NCI-H510A treated with DMSO at 0.1 percent for 48 hours (cell line): ENCODE results near the gene PALD1.

Experiments
- DNase-seq: peaks from one replicate; lab custom pipeline; 2025; lab: John Stamatoyannopoulos, UW

Gene PALD1

DNA sequence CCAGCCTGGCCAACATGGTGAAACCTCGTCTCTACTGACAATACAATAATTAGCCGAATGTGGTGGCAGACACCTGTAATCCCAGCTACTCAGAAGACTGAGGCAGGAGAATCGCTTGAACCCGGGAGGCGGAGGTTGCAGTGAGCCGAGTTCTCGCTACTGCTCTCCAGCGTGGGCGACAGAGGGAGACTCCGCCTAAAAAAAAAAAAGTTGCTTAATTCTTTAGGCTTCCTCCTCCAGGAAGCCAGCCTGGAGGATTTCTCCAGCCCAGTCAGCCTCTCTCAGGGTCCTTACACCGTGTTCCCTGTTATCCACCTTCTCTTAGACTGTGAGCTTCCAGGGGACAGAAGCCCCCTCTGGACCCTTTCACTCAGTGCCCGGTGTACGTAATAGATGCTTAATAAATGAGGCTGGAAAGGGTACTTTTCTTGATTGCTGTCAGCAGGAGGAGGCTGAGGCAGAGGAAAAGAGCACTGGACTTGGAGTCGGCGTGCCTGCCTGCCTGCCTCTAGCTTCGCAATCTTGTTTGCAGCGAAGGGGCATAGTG lies 20.7 kb upstream of the PALD1 start:
- DNase-seq: no peak

DNA sequence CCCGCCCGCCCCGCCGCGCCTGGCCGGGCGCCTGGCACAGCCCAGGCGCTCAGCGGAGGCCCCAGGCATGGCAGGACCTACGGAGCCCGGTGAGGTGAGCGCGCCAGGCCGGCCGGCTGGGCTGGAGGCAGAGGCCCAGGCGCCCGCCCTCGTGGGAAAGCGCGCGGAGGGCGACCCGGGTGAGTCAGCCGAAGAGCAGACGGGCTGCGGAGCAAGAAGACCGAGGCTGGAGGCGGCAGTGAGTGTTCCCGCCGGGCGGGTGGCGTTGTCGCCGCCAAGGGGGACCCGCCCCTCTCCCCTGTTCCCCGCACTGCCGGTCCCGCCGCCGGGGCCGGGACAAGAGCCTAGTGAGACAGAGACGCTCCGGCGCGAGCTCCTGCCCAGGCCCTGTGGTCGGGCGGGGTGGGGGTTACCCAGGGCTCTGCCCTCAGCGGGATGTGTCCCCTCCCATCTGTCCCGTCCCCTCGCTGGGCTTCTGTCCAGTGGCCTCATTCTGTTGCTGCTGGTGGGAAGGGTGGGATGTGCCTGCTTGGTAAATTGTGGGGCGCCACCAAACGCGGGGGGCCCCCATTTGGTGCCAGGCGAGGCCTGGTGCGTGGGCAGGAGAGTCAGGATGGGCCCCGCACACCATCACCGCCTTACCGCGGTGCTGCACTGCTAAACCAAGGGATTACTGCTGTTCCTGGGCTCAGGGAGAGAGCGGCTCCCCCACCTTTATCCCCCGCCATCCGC lies 20.1 kb upstream of the PALD1 start:
- DNase-seq: no peak

GRCh38 chr10:70459061-70459773 lies 19.4 kb upstream of the PALD1 start:
- no peak for DNase-seq

GRCh38 chr10:70459774-70460490 lies 18.6 kb upstream of the PALD1 start:
- no peak for DNase-seq

DNA sequence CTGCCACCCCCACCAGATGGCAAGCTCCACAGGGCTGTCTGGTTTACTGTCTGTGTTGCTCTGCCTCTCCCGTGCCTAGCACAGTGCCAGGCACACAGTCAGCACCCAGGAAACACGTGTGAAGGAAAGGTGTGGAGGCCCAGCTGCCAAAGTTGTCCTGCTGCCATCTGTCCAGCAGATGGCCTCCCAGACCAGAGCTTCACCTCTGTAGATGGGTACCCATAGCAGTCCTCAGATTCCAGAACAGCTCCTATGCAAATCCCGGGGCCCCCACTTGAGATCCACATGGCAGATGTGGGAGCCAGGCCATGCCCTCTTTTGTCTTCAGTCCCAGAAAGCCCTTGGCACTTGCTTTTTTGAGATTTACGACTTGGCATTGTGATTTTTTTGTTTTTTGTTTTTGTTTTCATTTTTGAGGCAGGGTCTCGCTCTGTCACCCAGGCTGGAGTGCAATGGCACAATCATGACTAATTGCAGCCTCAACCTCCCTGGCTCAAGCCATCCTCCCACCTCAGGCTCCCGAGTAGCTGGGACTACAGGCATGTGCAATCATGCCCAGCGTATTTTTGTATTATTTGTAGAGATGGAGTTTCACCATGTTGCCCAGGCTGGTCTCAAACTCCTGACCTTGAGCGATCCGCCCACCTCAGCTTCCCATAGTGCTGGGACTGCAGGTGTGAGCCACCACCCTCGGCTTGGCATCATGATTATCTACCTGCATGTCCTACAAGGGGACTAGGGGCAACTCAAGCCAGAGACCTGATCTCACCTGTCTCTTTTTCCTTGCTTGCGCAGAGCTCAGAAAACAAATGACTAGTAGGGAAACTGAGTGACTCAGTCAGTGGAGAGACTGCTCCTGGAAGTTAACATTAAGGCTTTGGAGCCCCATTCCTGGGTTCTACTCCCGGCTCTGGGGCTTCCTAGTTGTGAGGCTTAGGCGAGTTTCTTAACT lies 16.9 kb upstream of the PALD1 start:
- peak; percentile 52 for DNase-seq

GRCh38 chr10:70462349-70462984 lies 16.1 kb upstream of the PALD1 start:
- no peak for DNase-seq

DNA sequence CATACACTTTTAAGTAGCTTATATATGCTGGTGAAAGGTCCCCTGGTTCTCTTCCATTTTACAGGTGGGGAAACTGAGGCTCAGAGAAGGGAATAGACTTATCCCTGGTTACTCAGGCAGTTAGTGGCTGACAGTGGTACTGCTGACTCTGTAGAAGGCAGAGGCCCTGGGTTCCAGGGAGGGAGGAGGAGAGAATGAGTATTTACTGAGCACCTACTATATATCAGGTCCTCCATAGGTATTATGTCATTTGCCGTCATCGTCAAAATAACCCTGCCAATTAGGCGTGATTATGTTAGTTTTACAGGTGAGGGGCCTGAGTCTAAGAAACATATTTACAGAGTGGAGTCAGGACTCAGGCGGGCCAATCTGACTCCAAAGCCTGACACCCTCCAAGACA lies 13.3 kb upstream of the PALD1 start:
- no peak for DNase-seq

- DNase-seq: no peak
These were observed 12.7 kb upstream of the PALD1 start for GRCh38 chr10:70465832-70466231.

- no peak for DNase-seq
These were observed 11.6 kb upstream of the PALD1 start for GRCh38 chr10:70466951-70467350.

DNA sequence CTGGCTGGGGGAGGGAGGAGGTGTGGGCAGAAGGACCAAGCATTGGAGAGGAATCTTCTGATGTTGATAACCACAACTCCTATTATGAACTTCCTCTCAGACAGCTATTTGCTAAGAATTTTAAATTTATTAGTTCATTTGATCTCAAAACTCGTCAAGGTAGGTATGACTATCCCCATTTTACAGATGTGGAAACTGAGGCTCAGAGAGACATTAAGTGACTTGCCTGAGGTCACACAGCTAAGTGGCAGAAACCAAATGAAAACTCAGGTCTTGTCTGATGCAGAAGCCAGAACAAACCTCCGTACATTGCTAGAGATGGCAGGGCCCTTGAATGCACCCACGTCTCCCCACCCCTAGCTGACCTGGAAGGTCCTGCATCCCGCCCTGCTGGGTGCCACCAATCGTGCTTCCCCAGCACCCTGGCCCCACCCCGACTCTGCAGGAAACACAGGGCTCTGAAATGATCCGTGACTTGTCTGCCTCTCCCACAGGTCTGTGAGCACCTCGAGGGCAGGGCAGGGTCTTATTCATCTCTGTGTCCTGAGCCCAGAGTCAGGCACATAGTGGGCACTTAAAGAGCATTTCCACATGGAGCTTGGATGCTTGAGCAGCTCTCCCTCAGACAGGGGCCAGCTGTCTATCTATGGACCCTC lies 5.6 kb upstream of the PALD1 start:
- no peak for DNase-seq

DNA sequence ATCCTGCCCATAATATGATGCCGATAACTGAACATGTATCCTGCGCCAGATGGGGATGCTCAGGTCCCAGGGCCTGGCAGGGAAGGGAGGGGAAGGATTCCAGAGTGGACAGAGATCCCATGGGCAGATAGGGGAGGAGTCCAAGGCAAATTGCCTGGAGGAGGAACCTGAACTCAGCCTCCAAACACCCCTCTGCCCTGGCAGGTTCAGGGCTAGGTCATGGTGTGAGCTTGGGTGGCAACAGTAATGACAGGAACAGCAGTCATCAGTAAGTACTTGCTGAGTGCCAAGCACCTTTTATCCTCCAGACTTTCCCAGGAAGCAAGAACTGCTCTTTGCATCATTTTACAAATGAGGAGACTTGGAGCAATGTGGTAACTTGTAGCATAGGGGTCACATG lies 3.8 kb upstream of the PALD1 start:
- DNase-seq: no peak

GRCh38 chr10:70475661-70476060 lies 2.9 kb upstream of the PALD1 start:
- no peak for DNase-seq

- DNase-seq: no peak
These were observed 2.1 kb upstream of the PALD1 start for GRCh38 chr10:70476249-70477035.

DNA sequence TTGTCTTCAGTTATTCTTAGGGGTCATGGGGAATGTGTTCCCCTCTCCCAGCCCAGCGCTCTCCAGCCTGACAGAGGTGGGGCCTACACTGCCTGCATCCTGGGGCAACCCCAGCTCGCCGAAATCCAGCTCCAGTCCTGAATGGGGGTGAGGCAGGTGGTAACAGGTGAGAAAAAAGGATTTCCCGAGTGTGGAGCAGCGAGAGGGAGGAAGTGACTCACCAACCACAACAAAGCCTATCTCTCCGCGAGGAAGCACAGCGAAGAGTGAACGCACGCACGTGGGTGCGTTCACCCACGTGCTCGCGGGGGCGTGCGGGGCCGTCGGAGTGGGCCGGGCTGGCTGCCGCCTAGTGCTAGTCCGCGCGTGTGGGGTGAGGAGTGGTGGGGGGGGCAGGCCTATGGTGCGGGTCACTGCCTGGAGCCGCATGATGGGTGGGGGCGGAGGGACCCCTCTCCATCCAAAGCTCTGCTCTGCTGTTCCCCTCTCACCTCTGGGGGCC lies 855 bp upstream of the PALD1 start:
- DNase-seq: no peak

DNA sequence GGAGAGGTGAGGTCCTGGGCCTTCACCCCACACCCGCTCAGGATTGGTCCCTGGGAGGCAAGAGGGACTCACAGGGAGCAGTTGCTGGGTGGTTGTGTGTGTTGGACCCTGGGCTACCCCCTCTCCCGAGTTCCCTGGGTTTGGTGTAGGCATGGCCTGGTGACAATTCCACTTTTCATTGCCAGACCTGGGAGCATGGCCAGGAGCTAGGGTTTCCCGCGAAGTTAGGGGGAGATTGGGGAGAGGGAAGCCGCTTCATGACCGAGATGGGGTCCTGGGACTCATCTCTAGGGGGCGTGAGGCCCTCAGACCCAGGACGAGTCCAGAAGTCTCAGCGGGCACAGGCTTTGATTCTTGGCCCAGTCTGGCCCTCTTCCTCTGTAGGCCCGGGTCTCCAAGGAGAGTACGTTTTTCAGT lies 606 bp downstream of the PALD1 start:
- no peak for DNase-seq

DNA sequence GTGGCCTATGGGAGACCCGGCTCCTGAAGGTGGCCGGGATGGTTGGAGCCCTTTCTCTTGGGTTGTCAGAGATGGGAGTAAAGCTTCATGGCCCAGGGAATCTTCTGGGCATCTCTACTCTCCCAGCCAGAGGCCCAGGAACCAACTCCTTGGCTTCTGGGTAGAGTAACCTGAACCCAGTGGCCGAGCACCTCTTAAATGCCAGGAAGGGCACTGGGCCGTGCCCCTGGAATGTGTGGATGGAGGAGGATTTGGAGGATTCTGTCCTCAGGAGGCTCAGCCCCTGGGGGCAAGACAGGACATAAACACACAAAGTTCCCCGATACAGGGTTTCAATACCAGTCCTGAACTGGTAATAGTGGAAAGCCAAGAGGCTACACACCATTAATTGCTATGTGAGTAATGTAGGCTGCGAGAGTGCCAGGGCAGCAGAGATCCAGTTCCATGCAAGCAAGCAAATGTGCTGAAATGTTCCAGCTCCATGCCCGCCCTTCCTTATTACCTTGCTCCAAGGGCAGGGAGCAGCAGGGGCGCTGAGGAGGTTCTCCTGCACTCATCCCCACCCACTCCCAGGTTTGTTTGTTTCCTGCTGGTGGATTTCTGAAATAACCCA lies 1.2 kb downstream of the PALD1 start:
- DNase-seq: no peak

DNA sequence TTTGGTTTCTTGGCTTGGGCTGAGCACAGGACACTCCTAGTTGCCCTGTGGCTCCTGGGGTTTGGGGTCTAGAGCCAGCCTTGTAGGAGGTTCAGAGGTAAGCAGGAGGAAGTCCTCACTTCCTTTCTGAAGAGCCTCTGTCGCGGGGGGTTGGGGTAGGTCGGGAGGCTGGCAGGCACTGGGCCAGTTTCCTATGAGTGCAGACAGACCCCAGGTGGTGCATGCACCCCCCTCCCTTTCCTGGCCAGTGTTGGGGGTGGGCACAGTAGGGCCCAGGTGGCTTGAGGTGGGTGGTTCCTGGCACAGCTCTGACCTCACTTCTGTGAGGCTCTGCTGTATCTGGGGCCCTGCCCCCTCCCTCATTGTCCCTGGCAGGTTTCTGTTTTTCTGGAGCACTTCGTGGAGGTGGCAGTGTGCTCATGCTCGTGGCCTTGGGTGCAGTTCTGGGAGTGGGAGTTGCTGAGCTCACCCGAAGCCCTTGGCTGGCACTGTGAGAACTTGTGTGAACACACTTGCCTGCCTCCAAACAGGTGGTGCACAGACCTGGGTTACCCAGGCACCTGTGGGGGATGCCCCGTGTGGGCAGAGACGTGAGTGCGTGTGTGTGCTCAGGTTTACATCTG lies 1.8 kb downstream of the PALD1 start:
- no peak for DNase-seq

GRCh38 chr10:70481105-70481504 lies 2.5 kb downstream of the PALD1 start:
- DNase-seq: no peak
